ENCODE data around the gene FBXO31.

Gene FBXO31

DNA sequence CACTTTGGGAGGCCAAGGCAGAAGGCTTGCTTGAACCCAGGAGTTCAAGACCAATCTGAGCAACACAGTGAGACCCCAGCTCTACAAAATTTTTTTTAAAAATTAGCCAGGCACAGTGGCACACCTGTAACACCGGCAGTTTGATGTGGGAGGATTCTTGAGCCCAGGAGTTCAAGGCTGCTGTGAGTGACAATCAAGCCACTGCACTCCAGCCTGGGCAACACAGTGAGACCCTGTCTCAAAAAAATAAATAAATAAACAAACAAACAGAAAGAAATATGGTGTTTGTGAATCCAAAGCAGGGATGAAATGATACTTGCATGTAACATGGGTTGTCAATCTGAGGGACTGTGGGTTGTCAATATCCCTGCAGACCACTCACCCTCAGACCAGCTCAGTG lies 16.6 kb downstream of the FBXO31 start:
- Histone ChIP-seq H3K36me3 (ENCODE audit: control insufficient read depth in 2 of 2, insufficient read depth in 1 of 2, low read length in 2 of 2) (peaks cover 0 to 5% of the 10 kb centered on the region in 2 experiments; a peak in 1 of 3 replicates), H3K4me1 (ENCODE audit: control insufficient read depth, insufficient read depth, low read length) (peaks cover 8% of the 10 kb centered on the region; the same call in 1 of the 2 replicates), H3K4me3 (ENCODE audit: low read depth, low read length) (no peak overlapping the region), H3K9me3 (ENCODE audit: control insufficient read depth, insufficient read depth, low read depth, low read length) (no peaks in the 10 kb centered on the region), H3K27ac (ENCODE audit: extremely low read depth, low read depth, low read length) (no peak overlapping the region)
- POLR2A ChIA-PET: no interaction called here
- CTCF ChIA-PET: no interaction called here
- TF ChIP-seq ZNF580 (tag by site-specific recombination; IDR thresholded peaks at IDR 0.05) (no peak), ZNF121 (tag by site-specific recombination; IDR thresholded peaks at IDR 0.05) (peak; percentile 81)

GRCh38 chr16:87366288-87366687 lies 17.3 kb downstream of the FBXO31 start:
- TF ChIP-seq, protein P1, sequence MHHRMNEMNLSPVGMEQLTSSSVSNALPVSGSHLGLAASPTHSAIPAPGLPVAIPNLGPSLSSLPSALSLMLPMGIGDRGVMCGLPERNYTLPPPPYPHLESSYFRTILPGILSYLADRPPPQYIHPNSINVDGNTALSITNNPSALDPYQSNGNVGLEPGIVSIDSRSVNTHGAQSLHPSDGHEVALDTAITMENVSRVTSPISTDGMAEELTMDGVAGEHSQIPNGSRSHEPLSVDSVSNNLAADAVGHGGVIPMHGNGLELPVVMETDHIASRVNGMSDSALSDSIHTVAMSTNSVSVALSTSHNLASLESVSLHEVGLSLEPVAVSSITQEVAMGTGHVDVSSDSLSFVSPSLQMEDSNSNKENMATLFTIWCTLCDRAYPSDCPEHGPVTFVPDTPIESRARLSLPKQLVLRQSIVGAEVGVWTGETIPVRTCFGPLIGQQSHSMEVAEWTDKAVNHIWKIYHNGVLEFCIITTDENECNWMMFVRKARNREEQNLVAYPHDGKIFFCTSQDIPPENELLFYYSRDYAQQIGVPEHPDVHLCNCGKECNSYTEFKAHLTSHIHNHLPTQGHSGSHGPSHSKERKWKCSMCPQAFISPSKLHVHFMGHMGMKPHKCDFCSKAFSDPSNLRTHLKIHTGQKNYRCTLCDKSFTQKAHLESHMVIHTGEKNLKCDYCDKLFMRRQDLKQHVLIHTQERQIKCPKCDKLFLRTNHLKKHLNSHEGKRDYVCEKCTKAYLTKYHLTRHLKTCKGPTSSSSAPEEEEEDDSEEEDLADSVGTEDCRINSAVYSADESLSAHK (tag by site-specific recombination; IDR thresholded peaks at IDR 0.05): peak; percentile 51; the same call in 1 of the 2 replicates
- TF ChIP-seq ZNF121 (tag by site-specific recombination; IDR thresholded peaks at IDR 0.05) (no peak), ZNF19 (tag by site-specific recombination; IDR thresholded peaks at IDR 0.05; ENCODE audit: low read depth) (no peak), ZNF792 (tag by site-specific recombination; IDR thresholded peaks at IDR 0.05) (no peak)
- ChIA-PET POLR2A (no interaction called here), CTCF (no interaction called here)
- Histone ChIP-seq H3K4me1 (ENCODE audit: control insufficient read depth, insufficient read depth, low read length) (peaks cover 8% of the 10 kb centered on the region; the same call in 1 of the 2 replicates), H3K9me3 (ENCODE audit: control insufficient read depth, insufficient read depth, low read depth, low read length) (no peaks in the 10 kb centered on the region), H3K36me3 (ENCODE audit: control insufficient read depth in 2 of 2, insufficient read depth in 1 of 2, low read length in 2 of 2) (peaks cover 0 to 11% of the 10 kb centered on the region in 2 experiments; a peak in 1 of 3 replicates), H3K4me3 (ENCODE audit: low read depth, low read length) (no peak overlapping the region), H3K27ac (ENCODE audit: extremely low read depth, low read depth, low read length) (no peak overlapping the region)

DNA sequence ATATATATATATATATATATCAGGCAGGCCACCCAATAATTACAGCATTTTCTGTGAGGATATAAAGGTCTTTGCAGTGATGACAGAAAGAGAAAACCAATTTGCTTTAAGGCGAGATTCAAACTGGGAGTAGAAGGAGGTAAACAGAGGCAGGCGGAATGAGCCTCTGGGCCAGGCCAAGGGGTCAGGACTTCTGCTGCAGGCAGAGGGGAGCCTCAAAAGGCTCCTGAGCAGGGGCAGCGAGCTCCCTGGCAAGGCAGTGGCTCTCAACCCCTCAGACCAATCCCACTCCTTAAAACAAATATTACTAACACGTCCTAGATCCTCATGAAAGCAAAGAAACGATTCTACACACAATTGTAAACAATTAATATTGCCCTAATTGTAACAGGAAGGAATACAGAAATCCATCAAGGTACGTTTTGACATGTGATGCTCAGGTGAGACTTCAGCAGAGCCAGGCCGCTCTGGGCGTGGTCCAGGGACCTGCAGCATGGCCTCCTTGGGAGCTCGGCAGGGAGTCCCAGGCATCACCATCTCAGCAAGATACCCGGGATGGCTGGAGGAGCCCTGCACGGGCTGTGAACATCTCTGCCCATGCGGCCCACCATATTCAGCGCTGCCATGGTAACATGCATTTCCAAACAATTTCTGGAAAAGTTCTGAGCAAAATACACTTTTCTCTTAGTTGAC lies 18.4 kb downstream of the FBXO31 start:
- no peak overlapping the region for H3K4me3 ChIP-seq (ENCODE audit: low read depth, low read length)
- peaks cover 8% of the 10 kb centered on the region; the same call in 1 of the 2 replicates for H3K4me1 ChIP-seq (ENCODE audit: control insufficient read depth, insufficient read depth, low read length)
- CTCF ChIA-PET: interaction anchor here (0.6 kb wide), 1 partner anchor 42 kb away, joined by 4 read pairs; no protein-coding TSS in a partner anchor
- POLR2A ChIA-PET: no interaction called here
- H3K36me3 ChIP-seq (ENCODE audit: control insufficient read depth in 2 of 2, insufficient read depth in 1 of 2, low read length in 2 of 2): peaks cover 0 to 22% of the 10 kb centered on the region in 2 experiments; a peak in 1 of 3 replicates
- H3K27ac ChIP-seq (ENCODE audit: extremely low read depth, low read depth, low read length): no peak overlapping the region
- TF ChIP-seq ZNF843 (tag by site-specific recombination; IDR thresholded peaks at IDR 0.05) (no peak), ZNF266 (tag by site-specific recombination; IDR thresholded peaks at IDR 0.05; ENCODE audit: low read depth) (no peak), ZNF560 (tag by site-specific recombination; IDR thresholded peaks at IDR 0.05; ENCODE audit: borderline replicate concordance) (no peak), ELK4 (IDR thresholded peaks at IDR 0.05; ENCODE audit: borderline replicate concordance, low read depth, low read length) (no peak), ZNF2 (tag by site-specific recombination; IDR thresholded peaks at IDR 0.05) (no peak), ZSCAN16 (tag by site-specific recombination; IDR thresholded peaks at IDR 0.05) (no peak), ZNF488 (tag by site-specific recombination; IDR thresholded peaks at IDR 0.05) (no peak), ZNF426 (tag by site-specific recombination; IDR thresholded peaks at IDR 0.05) (no peak), ZNF596 (tag by site-specific recombination; IDR thresholded peaks at IDR 0.05) (no peak), SP3 (tag by site-specific recombination; IDR thresholded peaks at IDR 0.05) (no peak), GLIS2 (tag by site-specific recombination; IDR thresholded peaks at IDR 0.05) (no peak), ZNF114 (tag by site-specific recombination; IDR thresholded peaks at IDR 0.05) (no peak), ZNF654 (tag by site-specific recombination; IDR thresholded peaks at IDR 0.05; ENCODE audit: low read depth) (no peak), ZNF37A (tag by site-specific recombination; IDR thresholded peaks at IDR 0.05) (no peak), ZNF157 (tag by site-specific recombination; IDR thresholded peaks at IDR 0.05) (no peak), ZNF514 (tag by site-specific recombination; IDR thresholded peaks at IDR 0.05) (no peak)
- TF ChIP-seq, protein P2, sequence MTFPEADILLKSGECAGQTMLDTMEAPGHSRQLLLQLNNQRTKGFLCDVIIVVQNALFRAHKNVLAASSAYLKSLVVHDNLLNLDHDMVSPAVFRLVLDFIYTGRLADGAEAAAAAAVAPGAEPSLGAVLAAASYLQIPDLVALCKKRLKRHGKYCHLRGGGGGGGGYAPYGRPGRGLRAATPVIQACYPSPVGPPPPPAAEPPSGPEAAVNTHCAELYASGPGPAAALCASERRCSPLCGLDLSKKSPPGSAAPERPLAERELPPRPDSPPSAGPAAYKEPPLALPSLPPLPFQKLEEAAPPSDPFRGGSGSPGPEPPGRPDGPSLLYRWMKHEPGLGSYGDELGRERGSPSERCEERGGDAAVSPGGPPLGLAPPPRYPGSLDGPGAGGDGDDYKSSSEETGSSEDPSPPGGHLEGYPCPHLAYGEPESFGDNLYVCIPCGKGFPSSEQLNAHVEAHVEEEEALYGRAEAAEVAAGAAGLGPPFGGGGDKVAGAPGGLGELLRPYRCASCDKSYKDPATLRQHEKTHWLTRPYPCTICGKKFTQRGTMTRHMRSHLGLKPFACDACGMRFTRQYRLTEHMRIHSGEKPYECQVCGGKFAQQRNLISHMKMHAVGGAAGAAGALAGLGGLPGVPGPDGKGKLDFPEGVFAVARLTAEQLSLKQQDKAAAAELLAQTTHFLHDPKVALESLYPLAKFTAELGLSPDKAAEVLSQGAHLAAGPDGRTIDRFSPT (tag by site-specific recombination; IDR thresholded peaks at IDR 0.05): no peak
- H3K9me3 ChIP-seq (ENCODE audit: control insufficient read depth, insufficient read depth, low read depth, low read length): no peaks in the 10 kb centered on the region

Data from HEK293 (cell line).